Limb (tissue), 2 donors: ENCODE data around the gene GALNT17.
"Not testable (repeated sequence)": the region's sequence is repeated elsewhere in the genome, so short reads cannot be mapped to it uniquely, and the experiment has no call there.

Experiments
- DNase-seq, 2 donors: peaks; one replicate each; pipeline ENCODE4 v3.0.0-alpha.2; 2016; ENCODE audit errors: extremely low spot score in 2 of 2

The GALNT17 gene

GRCh38 chr7:71235253-71235652 is 103.3 kb downstream of the GALNT17 start:
- no peak for DNase-seq

GRCh38 chr7:71236230-71237105 is 104.5 kb downstream of the GALNT17 start:
- DNase-seq = no peak

- peak; percentile 30 to 45 for DNase-seq
These were observed 106.0 kb downstream of the GALNT17 start for GRCh38 chr7:71237945-71238344.

DNA sequence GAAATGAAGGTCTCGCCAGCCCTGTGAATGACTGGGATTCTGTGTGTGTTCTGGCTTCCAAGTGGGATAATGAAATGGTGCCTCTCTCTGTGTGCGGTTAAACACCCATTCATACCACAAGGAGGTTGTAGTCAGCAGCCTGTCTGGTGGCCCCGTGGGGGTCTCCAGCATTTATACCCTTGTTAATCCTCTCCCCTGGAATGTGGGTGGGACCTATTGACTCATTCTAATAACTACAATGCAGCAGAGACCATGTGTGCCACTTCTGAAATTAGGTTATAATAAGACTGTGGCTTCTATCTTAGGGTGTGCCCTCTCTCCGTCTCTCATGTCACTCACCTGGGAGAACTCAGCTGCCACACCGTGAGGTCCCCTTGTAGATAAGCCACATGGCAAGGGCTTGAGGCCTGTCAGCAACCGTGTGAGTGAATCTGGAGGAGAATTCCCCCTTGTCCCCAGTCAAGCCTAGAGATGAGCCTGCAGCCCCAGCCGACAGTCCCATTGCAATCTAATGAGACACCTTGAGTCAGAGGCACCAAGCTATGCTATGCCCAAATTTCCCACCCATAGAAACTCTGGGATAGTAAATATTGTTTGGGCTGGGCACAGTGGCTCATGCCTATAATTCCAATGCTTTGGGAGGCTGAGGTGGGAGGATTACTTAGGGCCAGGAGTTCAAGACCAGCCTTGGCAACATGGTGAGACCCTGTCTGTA is 106.8 kb downstream of the GALNT17 start:
- no peak for DNase-seq

DNA sequence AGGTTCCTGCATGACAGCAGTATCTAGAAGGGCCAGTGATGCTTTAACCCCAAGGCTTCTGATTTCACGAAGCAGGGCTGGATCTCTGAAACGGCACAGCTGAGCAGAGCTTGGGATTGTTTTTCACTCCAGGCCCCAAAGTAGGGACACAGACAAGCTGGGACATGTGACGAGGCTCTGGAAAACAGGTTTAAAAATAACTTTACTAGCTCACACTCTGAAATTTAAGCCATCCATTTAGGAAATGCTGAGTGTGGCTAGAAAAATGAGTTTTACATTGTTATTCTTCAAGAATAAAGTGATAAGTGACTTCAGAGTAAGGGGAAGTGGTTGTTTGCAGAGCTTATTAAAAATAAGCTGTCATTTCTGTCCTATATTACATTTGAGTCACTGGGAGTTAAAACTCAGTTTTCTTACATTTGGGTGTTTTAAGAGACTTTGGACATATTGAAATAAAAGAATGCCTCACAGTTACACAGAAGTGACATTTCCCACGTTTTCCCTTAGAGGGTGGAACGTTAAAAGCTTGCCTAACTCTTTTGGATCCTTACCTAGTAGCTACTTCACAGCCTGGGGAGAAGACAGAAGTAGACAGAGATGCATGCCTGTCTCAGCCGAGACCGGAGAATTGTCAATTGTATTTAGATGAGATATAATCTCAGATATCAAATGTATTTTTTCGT is 107.8 kb downstream of the GALNT17 start:
- DNase-seq = peak in 1 of 2 donors; percentile 30

DNA sequence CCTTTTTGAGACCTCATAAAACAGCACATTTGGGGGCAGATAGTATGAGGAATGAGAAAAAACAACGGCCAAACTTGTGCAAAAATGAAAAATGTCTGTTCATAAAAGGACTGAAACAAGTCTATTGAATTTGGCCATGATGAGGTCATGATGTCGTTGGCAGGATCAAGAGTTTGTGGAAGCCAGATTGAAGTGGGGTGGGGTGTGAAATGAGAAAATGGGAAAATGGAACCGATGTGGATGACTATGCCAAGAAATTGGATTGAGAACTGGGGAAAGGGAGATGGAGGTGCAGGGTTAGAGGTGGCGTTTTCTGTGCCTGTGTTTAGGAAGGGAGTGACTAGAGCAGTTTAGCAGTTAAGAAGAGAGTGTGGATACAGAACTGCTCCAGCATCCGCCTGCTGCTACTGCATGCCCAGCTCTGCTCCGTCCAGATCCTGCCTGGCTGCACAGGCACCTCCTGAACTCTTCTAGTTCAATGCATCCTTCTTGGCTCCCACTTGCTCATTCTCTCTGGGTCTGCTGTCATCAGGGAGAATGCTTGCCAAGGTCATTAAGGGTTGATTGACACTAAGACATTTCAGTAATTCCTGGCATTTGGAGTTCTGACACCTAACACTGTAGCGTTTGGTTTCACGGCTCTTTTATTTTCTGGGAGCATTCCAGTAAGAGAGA is 111.9 kb downstream of the GALNT17 start:
- peak in 1 of 2 donors; percentile 28 for DNase-seq

GRCh38 chr7:71245038-71245437 is 113.1 kb downstream of the GALNT17 start:
- DNase-seq = no peak

DNA sequence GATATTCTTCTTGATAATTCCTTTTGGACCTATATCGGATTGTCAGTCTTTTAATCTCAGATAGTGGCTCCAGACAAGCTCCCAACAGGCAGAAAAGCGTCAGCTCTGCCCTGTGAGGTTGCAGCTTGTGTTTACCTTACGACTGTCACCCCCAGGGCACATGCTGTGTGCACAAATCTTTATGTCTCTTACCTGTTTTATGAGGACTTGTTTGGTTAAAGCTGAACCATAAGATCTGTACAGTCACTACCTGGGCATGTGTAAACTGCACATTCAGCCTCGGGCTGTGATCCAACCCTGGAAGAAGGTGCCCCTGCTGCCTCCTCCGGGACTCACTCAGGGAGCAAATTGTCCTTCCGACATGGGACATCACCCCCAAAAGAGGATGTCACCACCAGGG is 119.8 kb downstream of the GALNT17 start:
- DNase-seq = no peak

DNA sequence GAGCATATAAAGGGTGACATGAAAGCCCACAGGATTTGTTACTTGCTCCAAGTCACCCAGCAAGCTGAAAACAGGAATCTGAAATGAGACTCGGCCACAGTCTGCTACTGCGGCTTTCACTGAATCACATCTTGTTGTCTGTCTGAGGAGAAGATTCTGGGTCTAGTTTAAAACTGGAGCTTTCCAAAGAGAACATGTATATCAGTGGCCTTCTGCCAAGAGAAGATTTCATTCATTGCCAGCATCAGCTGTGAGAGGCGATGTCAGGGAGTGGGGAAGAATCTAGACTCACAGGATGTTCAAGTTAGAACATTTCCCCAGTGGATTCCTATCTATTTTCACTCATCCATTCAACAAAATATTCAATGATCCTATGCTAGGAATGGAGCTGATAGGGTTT is 122.8 kb downstream of the GALNT17 start:
- DNase-seq = no peak

- DNase-seq = no peak
These were observed 123.7 kb downstream of the GALNT17 start for GRCh38 chr7:71255537-71256178.

DNA sequence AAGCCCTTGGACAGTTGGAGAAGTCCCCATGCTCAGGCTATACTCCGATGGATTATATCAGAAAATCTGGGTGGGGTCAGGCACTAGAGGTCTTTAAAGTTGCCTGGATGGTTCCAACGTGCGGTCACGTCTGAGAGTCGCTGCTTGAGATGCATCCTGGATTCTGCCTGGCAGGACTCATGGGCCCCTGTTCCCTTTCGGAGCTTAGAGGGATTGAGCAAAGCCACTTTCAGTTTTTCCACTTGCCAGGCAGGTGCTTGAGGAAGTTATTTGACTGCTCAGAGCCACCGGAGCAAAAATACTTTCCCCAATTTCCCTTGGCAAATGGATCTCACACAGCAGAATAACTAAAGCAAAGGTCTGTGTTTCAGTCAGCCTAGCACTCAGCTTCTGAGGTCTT is 129.1 kb downstream of the GALNT17 start:
- no peak for DNase-seq

- DNase-seq = not testable (repeated sequence)
These were observed 130.9 kb downstream of the GALNT17 start for GRCh38 chr7:71262834-71263233.

DNA sequence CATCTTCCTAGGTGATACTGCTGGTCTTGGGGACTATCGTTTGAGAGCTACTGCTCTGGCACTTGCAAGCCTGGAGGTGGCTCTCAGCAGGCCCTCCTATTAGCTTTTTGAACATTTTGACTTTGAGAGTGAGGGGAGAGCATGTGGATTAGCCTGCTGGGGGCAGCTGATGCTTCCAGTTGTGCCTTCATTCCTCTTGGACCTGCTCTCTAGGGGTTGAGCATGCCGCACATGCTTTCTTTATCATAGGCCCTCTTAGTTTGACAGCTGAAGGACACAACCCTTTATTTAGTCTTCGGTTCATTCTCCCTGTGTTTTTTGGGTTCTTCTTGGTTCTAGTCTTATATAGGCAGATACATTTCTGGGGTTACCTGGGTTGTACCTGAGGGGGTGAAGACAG is 132.1 kb downstream of the GALNT17 start:
- no peak for DNase-seq

- no peak for DNase-seq
These were observed 135.0 kb downstream of the GALNT17 start for GRCh38 chr7:71266912-71267311.

DNA sequence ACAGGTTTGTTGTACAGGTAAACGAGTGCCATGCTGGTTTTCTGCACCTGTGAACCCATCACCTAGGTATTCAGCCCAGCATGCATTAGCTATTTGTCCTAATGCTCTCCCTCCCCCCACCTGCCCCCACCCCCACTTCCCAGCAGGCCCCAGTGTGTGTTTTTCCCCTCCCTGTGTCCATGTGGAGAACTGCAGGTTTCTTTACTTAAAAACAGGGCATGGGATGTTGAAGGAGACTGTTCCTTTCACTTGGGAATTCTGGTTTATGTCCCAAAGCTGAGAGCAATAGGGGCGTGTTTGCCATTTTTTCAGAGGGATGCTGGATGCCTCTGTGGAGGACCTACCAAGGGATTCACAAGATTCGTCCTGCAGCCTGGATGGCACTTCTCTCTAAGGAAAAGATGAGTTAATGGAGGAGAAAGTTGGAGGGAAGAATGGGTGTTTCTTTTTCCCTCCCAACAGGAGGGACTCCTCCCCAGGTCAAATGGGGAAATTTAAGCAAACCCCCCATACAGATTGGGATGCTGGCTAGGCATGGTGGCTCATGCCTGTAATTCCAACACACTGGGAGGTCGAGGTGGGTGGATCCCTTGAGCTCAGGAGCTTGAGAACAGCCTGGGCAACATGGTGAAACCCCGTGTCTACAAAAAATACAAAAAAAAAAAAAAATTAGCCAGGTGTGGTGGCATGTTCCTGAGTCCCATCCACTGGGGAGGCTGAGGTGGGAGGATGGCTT is 136.0 kb downstream of the GALNT17 start:
- DNase-seq = no peak

- DNase-seq = no peak
These were observed 138.6 kb downstream of the GALNT17 start for GRCh38 chr7:71270558-71270957.

DNA sequence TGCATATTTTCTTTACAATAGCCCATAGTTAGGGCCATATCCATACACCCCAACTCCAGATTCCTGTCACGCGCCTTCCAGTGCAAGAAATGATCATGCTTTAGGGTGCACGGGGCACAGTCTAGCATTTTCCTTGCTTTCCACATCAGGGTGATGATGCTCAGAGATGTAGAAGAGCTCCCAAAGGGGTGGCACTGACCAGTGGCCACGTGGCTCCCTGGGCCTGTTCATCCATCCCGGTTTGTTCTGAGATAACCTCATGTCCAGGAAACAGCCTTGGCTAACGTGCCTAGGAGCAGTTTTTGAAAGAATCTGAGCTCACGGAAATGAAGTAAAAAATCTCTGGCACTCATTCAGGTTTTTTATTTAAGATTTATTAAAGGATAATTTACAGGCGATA is 139.3 kb downstream of the GALNT17 start:
- no peak for DNase-seq

GRCh38 chr7:71272509-71273490 is 140.9 kb downstream of the GALNT17 start:
- no peak for DNase-seq

- DNase-seq = no peak
These were observed 146.3 kb downstream of the GALNT17 start for GRCh38 chr7:71278257-71278656.
